Skeletal muscle tissue (tissue), 4 donors: Measurements from ENCODE around the gene TMPRSS4. TPM values are rescaled to one million over a fixed set of nuclear protein-coding genes. Genes with fewer than 3 reads are reported as not detected.

Experiments used
- H3K27ac ChIP-seq: one replicate; pipeline ENCODE4 v1.7.0; 2013; ENCODE audit warnings: mild to moderate bottlenecking, low read depth, low read length, inconsistent platforms
- H3K27me3 ChIP-seq, 3 donors: one replicate each; pipeline ENCODE4 v1.7.0; 2013; ENCODE audit warnings: low read length in 3 of 3; ENCODE audit not compliant: control insufficient read depth in 3 of 3, insufficient read depth in 3 of 3
- H3K36me3 ChIP-seq, 3 donors: one replicate each; pipeline ENCODE4 v1.7.0; 2013; ENCODE audit warnings: low read length in 3 of 3; ENCODE audit not compliant: control insufficient read depth in 3 of 3, insufficient read depth in 3 of 3
- H3K4me1 ChIP-seq, 3 donors: one replicate each; pipeline ENCODE4 v1.7.0; 2013; ENCODE audit warnings: low read length in 3 of 3, mild to moderate bottlenecking in 3 of 3; ENCODE audit not compliant: control insufficient read depth in 3 of 3, insufficient read depth in 3 of 3
- H3K4me3 ChIP-seq, 3 donors: one replicate each; pipeline ENCODE4 v1.7.0; 2013; ENCODE audit warnings: low read length in 3 of 3
- H3K9ac ChIP-seq, 3 donors: one replicate each; pipeline ENCODE4 v1.7.0; 2013; ENCODE audit warnings: low read length in 3 of 3, mild to moderate bottlenecking in 3 of 3, moderate library complexity in 2 of 3, low read depth in 1 of 3
- H3K9me3 ChIP-seq, 3 donors: one replicate each; pipeline ENCODE4 v1.7.0; 2013; ENCODE audit warnings: low read length in 3 of 3; ENCODE audit not compliant: control insufficient read depth in 3 of 3
- total RNA-seq: library from RNA; depleted of rRNA; stranded (reverse); fragments of >200 nt; gene quantifications from one replicate; pipeline ENCODE4 v1.2.3, GENCODE V29; 2014
- donor health status: Osteomylitis.

TMPRSS4 gene
- total RNA-seq, 1 donor from 2014 or later: not detected

- Histone ChIP-seq H3K36me3 (no peaks in the 10 kb centered on the region), H3K27ac (no peak overlapping the region), H3K4me1 (peaks cover 39 to 42% (median 41%) of the 10 kb centered on the region in 3 donors), H3K27me3 (peaks cover 15 to 30% (median 21%) of the 10 kb centered on the region in 3 donors), H3K4me3 (no peak overlapping the region), H3K9me3 (no peaks in the 10 kb centered on the region), H3K9ac (no peak overlapping the region)
Measured at GRCh38 chr11:118149493-118149892, 72.6 kb downstream of the TMPRSS4 start.

- Histone ChIP-seq H3K4me1 (peaks cover 49 to 54% (median 54%) of the 10 kb centered on the region in 3 donors), H3K9me3 (no peaks in the 10 kb centered on the region), H3K27ac (no peak overlapping the region), H3K36me3 (no peaks in the 10 kb centered on the region), H3K27me3 (peaks cover 24 to 44% (median 35%) of the 10 kb centered on the region in 3 donors), H3K9ac (peak overlapping the region in 1 of 3 donors; percentile 62), H3K4me3 (peak overlapping the region; percentile 1 to 31 (median 24))
Measured at GRCh38 chr11:118151431-118151830, 74.6 kb downstream of the TMPRSS4 start.

GRCh38 chr11:118152020-118152551, 75.2 kb downstream of the TMPRSS4 start:
- H3K4me3 ChIP-seq: peak overlapping the region; percentile 63 to 73 (median 68)
- H3K9me3 ChIP-seq: no peaks in the 10 kb centered on the region
- H3K4me1 ChIP-seq: peaks cover 55 to 60% (median 57%) of the 10 kb centered on the region in 3 donors
- H3K27me3 ChIP-seq: peaks cover 31 to 50% (median 41%) of the 10 kb centered on the region in 3 donors
- peak overlapping the region; percentile 36 for H3K27ac ChIP-seq
- H3K36me3 ChIP-seq: no peaks in the 10 kb centered on the region
- peak overlapping the region in 2 of 3 donors; percentile 45 to 75 for H3K9ac ChIP-seq

- Histone ChIP-seq H3K4me3 (peak within 1 kb of the TSS; percentile 63 to 73 (median 68)), H3K36me3 (no peaks in the 10 kb centered on the region), H3K9ac (peak within 1 kb of the TSS in 2 of 3 donors; percentile 45 to 75), H3K9me3 (no peaks in the 10 kb centered on the region), H3K27ac (peak within 1 kb of the TSS; percentile 36), H3K27me3 (peaks cover 33 to 55% (median 44%) of the 10 kb centered on the region in 3 donors), H3K4me1 (peaks cover 54 to 59% (median 58%) of the 10 kb centered on the region in 3 donors)
Measured at GRCh38 chr11:118152552-118153471, 75.9 kb downstream of the TMPRSS4 start, which contains the start of gene SCN4B. Gene SCN4B, minus strand, starts transcription at chr11:118152823. Its CDS starts 150 bp downstream, at chr11:118152673.

GRCh38 chr11:118153516-118153915, 76.6 kb downstream of the TMPRSS4 start:
- H3K9me3 ChIP-seq: no peaks in the 10 kb centered on the region
- H3K36me3 ChIP-seq: no peaks in the 10 kb centered on the region
- no peak overlapping the region for H3K27ac ChIP-seq
- H3K4me1 ChIP-seq: peaks cover 54 to 58% (median 57%) of the 10 kb centered on the region in 3 donors
- no peak overlapping the region for H3K9ac ChIP-seq
- H3K27me3 ChIP-seq: peaks cover 39 to 55% (median 44%) of the 10 kb centered on the region in 3 donors
- no peak overlapping the region for H3K4me3 ChIP-seq

- H3K9me3 ChIP-seq: no peaks in the 10 kb centered on the region
- peaks cover 53 to 58% (median 54%) of the 10 kb centered on the region in 3 donors for H3K4me1 ChIP-seq
- peaks cover 39 to 55% (median 44%) of the 10 kb centered on the region in 3 donors for H3K27me3 ChIP-seq
- no peak overlapping the region for H3K9ac ChIP-seq
- no peak overlapping the region for H3K4me3 ChIP-seq
- no peak overlapping the region for H3K27ac ChIP-seq
- H3K36me3 ChIP-seq: no peaks in the 10 kb centered on the region
Measured at GRCh38 chr11:118153976-118154375, 77.1 kb downstream of the TMPRSS4 start.

GRCh38 chr11:118154641-118155040, 77.8 kb downstream of the TMPRSS4 start:
- Histone ChIP-seq H3K27ac (no peak overlapping the region), H3K9ac (peak overlapping the region in 1 of 3 donors; percentile 1), H3K36me3 (no peaks in the 10 kb centered on the region), H3K4me1 (peaks cover 50 to 56% (median 53%) of the 10 kb centered on the region in 3 donors), H3K9me3 (no peaks in the 10 kb centered on the region), H3K4me3 (peak overlapping the region in 1 of 3 donors; percentile 14), H3K27me3 (peaks cover 39 to 51% (median 44%) of the 10 kb centered on the region in 3 donors)

- no peaks in the 10 kb centered on the region for H3K9me3 ChIP-seq
- H3K27ac ChIP-seq: no peak overlapping the region
- peak overlapping the region in 1 of 3 donors; percentile 40 for H3K9ac ChIP-seq
- H3K4me1 ChIP-seq: peaks cover 46 to 56% (median 52%) of the 10 kb centered on the region in 3 donors
- H3K36me3 ChIP-seq: no peaks in the 10 kb centered on the region
- peaks cover 37 to 48% (median 39%) of the 10 kb centered on the region in 3 donors for H3K27me3 ChIP-seq
- H3K4me3 ChIP-seq: peak overlapping the region in 1 of 3 donors; percentile 17
Measured at GRCh38 chr11:118155776-118156530, 79.1 kb downstream of the TMPRSS4 start.

- no peak overlapping the region for H3K27ac ChIP-seq
- H3K9me3 ChIP-seq: no peaks in the 10 kb centered on the region
- peaks cover 31 to 48% (median 39%) of the 10 kb centered on the region in 3 donors for H3K27me3 ChIP-seq
- H3K9ac ChIP-seq: peak overlapping the region in 1 of 3 donors; percentile 16
- peaks cover 42 to 51% (median 46%) of the 10 kb centered on the region in 3 donors for H3K4me1 ChIP-seq
- no peaks in the 10 kb centered on the region for H3K36me3 ChIP-seq
- peak overlapping the region in 1 of 3 donors; percentile 17 for H3K4me3 ChIP-seq
Measured at GRCh38 chr11:118156531-118157185, 79.8 kb downstream of the TMPRSS4 start.
